Heart left ventricle (tissue), 16 donors: Measurements from ENCODE around the gene P2RX6. TPM values are rescaled to one million over a fixed set of nuclear protein-coding genes. Genes with fewer than 3 reads are reported as not detected.

Source experiments
- ATAC-seq, 4 donors: fragments of 200-7000 bp; cut with Tn5 transposase; one replicate each; pipeline ENCODE4 v1.9.1; 2020 to 2022; ENCODE audit warnings: moderate library complexity in 4 of 4, mild to moderate bottlenecking in 3 of 4, moderate number of reproducible peaks in 1 of 4
- DNase-seq, 5 donors: peaks; one replicate each; pipeline ENCODE4 v3.0.0-alpha.2; 2020
- H3K27ac ChIP-seq, 12 donors: fragments of 200-600 bp; sonication (generic) in 4 of 12; one replicate each; pipeline versions ENCODE4 v1.5.0 to v1.8.0; 2016 to 2022; ENCODE audit warnings: mild to moderate bottlenecking in 2 of 12
- H3K27me3 ChIP-seq, 9 donors: fragments of 200-600 bp; sonication (generic) in 2 of 9; one replicate each; pipeline versions ENCODE4 v1.5.1 to v1.8.0; 2016 to 2022; ENCODE audit warnings: mild to moderate bottlenecking in 3 of 9
- H3K36me3 ChIP-seq, 9 donors: fragments of 200-600 bp; sonication (generic) in 2 of 9; one replicate each; pipeline versions ENCODE4 v1.5.0 to v1.8.0; 2018 to 2022; ENCODE audit warnings: mild to moderate bottlenecking in 2 of 9
- H3K4me1 ChIP-seq, 12 donors: fragments of 200-600 bp; sonication (generic) in 4 of 12; one replicate each; pipeline versions ENCODE4 v1.5.0 to v1.8.0; 2016 to 2022; ENCODE audit warnings: mild to moderate bottlenecking in 3 of 12
- H3K4me3 ChIP-seq, 12 donors: fragments of 200-600 bp; sonication (generic) in 4 of 12; one replicate each; pipeline versions ENCODE4 v1.5.0 to v1.8.0; 2017 to 2022; ENCODE audit warnings: mild to moderate bottlenecking in 9 of 12, moderate library complexity in 4 of 12
- H3K9me3 ChIP-seq, 12 donors: fragments of 200-600 bp; sonication (generic) in 4 of 12; one replicate each; pipeline versions ENCODE4 v1.5.0 to v1.8.0; 2016 to 2022; ENCODE audit warnings: mild to moderate bottlenecking in 1 of 12
- POLR2A ChIP-seq, 2 donors: fragments of 450-650 bp; IDR thresholded peaks; one replicate each; pipeline ENCODE4 v1.6.1; 2017; ENCODE audit warnings: antibody characterized with exemption in 2 of 2, mild to moderate bottlenecking in 2 of 2, moderate library complexity in 2 of 2
- WGBS, 4 donors: extraction: QIAGEN DNeasy Blood & Tissue Kit in 2 of 4; methylation state at CpG; one replicate each; pipeline versions ENCODE4 v1.1.5 to v1.1.7; 2013 to 2018; 5-methylcytosine and 5-hydroxymethylcytosine counted together
- intact Hi-C, 10 donors: fragments of 100-400 bp; cut with DNase I; formaldehyde crosslinking; loops; one replicate each; pipeline versions ENCODE4 v1.11.1 to v1.14.2; 2022
- polyA plus RNA-seq, 2 donors: library from polyadenylated mRNA; stranded (reverse); fragments of 200-250 nt; gene quantifications; one replicate each; pipeline ENCODE4 v1.2.3, GENCODE V29; 2013
- total RNA-seq, 9 donors: library from RNA; depleted of rRNA in 2 of 9; stranded (reverse); fragments of >200 nt in 2 of 9; fragmentation: NEBNext Ultra II Directional in 3 of 9; extraction: Animal tissue kit (Norgen Biotek cat#: 25700) in 3 of 9; gene quantifications; one replicate each; pipeline versions ENCODE4 v1.1.0 to v1.2.4, GENCODE V29; 2016 to 2023
- TF ChIP-seq, protein P1 (sequence below), 12 donors: fragments of 200-600 bp; sonication (generic) in 4 of 12; IDR thresholded peaks; one replicate each; pipeline versions ENCODE4 v1.5.0 to v1.8.0; 2018 to 2022; ENCODE audit warnings: antibody characterized with exemption in 12 of 12, mild to moderate bottlenecking in 5 of 12
- donor health status: ischemic (EF 13 %, LVEDD 7.1; RV severe dilation, severe dysfunction).
- donor health status: healthy with polysubstance abuse.
- donor health status: DM: no; HTN: yes; CAD: no.
- donor health status: DM: no; HTN: no; CAD: no.
- donor health status: ischemic (EF 25% LVEDD 6.9; RV normal size, moderate dysfunction).
- donor health status: ischemic (EF 25% LVEDD 5.7; RV mildly dilated, moderate dysfunction).
- donor health status: healthy.
- donor health status: DM: yes; HTN: yes; CAD: no.
- donor health status: ischemic (EF 35%, LVEDD 5.7; RV mildly dilated, moderate dysfunction).
- donor health status: nonischemic (EF 11% LVEDD 7.7; RV severe dilation, severe dysfunction).
- donor health status: DM: yes; HTN: yes; CAD: no.
- donor health status: PGD.
- donor health status: ischemic (EF 29% LVEDD 5.4; RV normal size, mild dysfunction).
- donor health status: nonischemic (EF 23%, LVEDD 6.1; RV moderate dilation, normal function).

P2RX6 gene
- total and polyA plus RNA-seq, 11 donors = 0.06 to 4.8 (median 1.5) TPM

DNA sequence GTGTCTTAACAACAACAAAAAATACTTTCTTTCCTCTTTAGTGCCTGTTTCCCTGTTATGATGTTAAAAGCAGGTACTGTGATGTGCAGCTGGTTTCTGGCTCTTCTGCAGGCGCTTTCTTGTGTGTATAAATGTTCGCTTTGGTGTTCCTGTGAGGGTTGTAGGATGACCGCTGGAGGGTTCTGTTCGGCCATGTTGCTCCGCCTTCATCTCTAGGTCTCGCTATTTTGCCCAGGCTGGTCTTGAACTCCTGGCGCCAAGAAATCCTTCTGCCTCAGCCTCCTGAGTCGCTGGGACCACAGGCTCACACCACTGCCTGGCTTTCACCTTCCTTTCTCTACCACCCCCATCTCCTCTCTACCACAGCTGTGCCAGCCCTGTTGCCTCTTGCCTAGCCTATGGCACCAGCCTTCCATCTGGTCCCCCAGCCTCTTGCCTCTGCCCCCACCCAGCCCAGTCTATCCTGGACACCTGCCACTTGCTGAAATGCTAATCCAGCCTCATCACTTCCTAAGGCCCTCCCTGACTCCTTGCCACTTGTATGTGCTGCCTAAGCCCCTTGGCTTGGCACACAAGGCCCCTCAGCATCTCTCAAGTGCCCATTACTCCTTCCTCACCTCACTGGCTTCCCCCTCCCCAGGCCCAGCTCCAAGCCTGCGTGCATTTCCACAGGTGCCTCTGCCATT lies 36.3 kb downstream of the P2RX6 start:
- intact Hi-C loops = loop anchor here in 1 of 10 donors (5.0 kb wide), 1 partner anchor 84 kb away; the partner anchor contains the start of gene AIFM3
- 84 to 87% (median 85%) methylated on average over 9 of the region's 9 CpGs for WGBS, 4 donors
- H3K27me3 ChIP-seq = peaks cover 0 to 5% (median 0%) of the 10 kb centered on the region in 9 donors

DNA sequence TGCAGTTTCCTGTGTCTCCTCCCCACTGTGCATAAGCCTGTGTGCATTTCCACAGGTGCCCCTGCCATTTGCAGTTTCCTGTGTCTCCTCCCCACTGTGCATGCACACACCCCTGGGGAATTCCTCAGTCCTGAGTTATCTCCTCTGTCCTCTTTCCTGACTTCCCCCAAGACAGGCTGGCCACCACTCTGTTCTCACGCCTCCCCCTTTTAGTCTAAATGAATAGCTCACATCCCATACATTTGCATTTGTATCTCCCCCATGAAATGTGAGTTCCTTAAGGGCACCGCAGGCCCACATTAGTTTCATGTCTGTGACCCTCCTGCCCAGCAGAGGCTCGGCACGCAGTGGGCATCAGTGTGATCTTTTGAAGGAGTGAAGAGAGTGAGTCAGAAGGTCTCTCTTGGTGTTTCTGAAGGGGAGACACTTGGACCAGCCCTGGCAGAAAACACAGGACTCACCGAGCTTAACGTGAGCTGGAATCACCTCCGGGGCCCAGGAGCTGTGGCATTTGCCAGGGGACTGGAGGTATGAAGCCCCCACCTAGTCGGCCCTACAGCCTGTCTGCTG lies 37.0 kb downstream of the P2RX6 start:
- H3K4me3 ChIP-seq = no peak overlapping the region
- H3K4me1 ChIP-seq = peaks cover 0 to 6% (median 0%) of the 10 kb centered on the region in 12 donors
- intact Hi-C loops = loop anchor here in 1 of 10 donors (5.0 kb wide), 1 partner anchor 85 kb away; the partner anchor contains the start of gene AIFM3
- ATAC-seq (no peak), DNase-seq (peak in 1 of 5 donors; percentile 18)
- H3K27ac ChIP-seq = no peak overlapping the region
- H3K9me3 ChIP-seq = no peaks in the 10 kb centered on the region
- peaks cover 0 to 5% (median 0%) of the 10 kb centered on the region in 9 donors for H3K27me3 ChIP-seq
- 50 to 76% (median 59%) methylated on average over 6 to 8 of the region's 8 CpGs for WGBS, 4 donors
- no peaks in the 10 kb centered on the region for H3K36me3 ChIP-seq
- TF ChIP-seq POLR2A (IDR thresholded peaks at IDR 0.05) = no peak
- TF ChIP-seq, protein P1, sequence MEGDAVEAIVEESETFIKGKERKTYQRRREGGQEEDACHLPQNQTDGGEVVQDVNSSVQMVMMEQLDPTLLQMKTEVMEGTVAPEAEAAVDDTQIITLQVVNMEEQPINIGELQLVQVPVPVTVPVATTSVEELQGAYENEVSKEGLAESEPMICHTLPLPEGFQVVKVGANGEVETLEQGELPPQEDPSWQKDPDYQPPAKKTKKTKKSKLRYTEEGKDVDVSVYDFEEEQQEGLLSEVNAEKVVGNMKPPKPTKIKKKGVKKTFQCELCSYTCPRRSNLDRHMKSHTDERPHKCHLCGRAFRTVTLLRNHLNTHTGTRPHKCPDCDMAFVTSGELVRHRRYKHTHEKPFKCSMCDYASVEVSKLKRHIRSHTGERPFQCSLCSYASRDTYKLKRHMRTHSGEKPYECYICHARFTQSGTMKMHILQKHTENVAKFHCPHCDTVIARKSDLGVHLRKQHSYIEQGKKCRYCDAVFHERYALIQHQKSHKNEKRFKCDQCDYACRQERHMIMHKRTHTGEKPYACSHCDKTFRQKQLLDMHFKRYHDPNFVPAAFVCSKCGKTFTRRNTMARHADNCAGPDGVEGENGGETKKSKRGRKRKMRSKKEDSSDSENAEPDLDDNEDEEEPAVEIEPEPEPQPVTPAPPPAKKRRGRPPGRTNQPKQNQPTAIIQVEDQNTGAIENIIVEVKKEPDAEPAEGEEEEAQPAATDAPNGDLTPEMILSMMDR (IDR thresholded peaks at IDR 0.05) = no peak

More for the DNA sequence above, 36.3 kb downstream of the P2RX6 start:
- TF ChIP-seq, protein P1 (IDR thresholded peaks at IDR 0.05) = no peak
- TF ChIP-seq POLR2A (IDR thresholded peaks at IDR 0.05) = no peak
- DNase-seq (peak in 1 of 5 donors; percentile 18), ATAC-seq (no peak)
- Histone ChIP-seq H3K27ac (no peak overlapping the region), H3K9me3 (no peaks in the 10 kb centered on the region), H3K4me3 (no peak overlapping the region), H3K36me3 (no peaks in the 10 kb centered on the region), H3K4me1 (peaks cover 0 to 6% (median 0%) of the 10 kb centered on the region in 12 donors)

DNA sequence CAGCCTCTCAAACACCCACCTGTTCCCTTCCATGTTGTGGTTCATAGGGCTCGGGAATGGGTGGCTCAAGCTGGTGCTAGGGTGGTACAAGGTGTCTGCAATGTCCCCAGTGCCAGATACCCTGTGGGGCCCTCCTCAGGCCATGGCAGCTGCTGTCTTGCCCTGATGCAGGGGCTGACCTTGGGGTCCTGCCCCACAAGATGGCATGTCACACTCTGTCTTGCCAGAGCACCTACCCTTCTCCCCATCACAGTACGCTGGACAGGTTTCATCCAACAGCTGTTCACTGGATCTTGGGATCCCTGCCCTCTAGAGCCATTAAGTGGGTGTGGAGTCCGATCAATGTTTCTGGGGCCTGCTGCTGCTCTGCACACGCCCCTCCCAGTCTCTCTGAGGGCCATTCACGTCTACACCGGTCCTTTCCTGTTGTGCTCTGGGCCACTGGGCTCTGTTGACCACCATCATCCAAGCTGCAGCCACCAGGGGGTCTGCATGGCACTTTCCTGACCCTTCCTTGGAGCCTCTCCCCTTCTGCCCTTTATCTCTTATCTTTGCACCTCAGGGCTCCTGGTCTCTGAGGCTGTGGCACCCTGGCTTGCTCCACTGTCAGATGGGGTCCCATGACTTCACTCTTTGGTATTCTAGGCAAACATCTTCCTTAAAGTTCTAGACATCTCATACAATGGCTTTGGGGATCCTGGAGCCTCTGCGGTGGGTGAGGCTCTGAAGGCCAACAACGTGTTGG lies 37.9 kb downstream of the P2RX6 start:
- no peaks in the 10 kb centered on the region for H3K9me3 ChIP-seq
- H3K4me3 ChIP-seq = no peak overlapping the region
- H3K27me3 ChIP-seq = peaks cover 0 to 5% (median 0%) of the 10 kb centered on the region in 9 donors
- peak in 1 of 5 donors; percentile 9 for DNase-seq
- 81 to 86% (median 84%) methylated on average over 8 of the region's 8 CpGs for WGBS, 4 donors
- intact Hi-C loops = loop anchor here in 1 of 10 donors (5.0 kb wide), 1 partner anchor 86 kb away; the partner anchor contains the start of gene AIFM3
- H3K4me1 ChIP-seq = peaks cover 0 to 6% (median 0%) of the 10 kb centered on the region in 12 donors
- H3K36me3 ChIP-seq = no peaks in the 10 kb centered on the region
- no peak overlapping the region for H3K27ac ChIP-seq
- no peak for ATAC-seq
- TF ChIP-seq, protein P1 (IDR thresholded peaks at IDR 0.05) = no peak
- no peak for TF ChIP-seq POLR2A (IDR thresholded peaks at IDR 0.05)
